Lower leg skin (tissue), 4 donors: ENCODE measurements around the gene LRRC27. TPM values are rescaled to one million over a fixed set of nuclear protein-coding genes. Genes with fewer than 3 reads are reported as not detected.

Source experiments
- DNase-seq, 2 donors: peaks; one replicate each; pipeline ENCODE4 v3.0.0-alpha.2; 2019; ENCODE audit warnings: low spot score in 2 of 2
- H3K4me3 ChIP-seq: fragments of 200-600 bp; sonication (generic); 2 replicates; pipeline ENCODE4 v1.5.1; 2017; ENCODE audit warnings: mild to moderate bottlenecking, low read depth; ENCODE audit not compliant: poor library complexity, severe bottlenecking
- CTCF ChIP-seq, 3 donors: fragments of 450-650 bp; IDR thresholded peaks; one replicate each; pipeline ENCODE4 v1.5.1; 2016; ENCODE audit warnings: antibody characterized with exemption in 3 of 3, mild to moderate bottlenecking in 3 of 3, moderate library complexity in 2 of 3
- POLR2A ChIP-seq, 2 donors: fragments of 450-650 bp; IDR thresholded peaks; one replicate each; pipeline ENCODE4 v1.6.1; 2016 to 2017; ENCODE audit warnings: antibody characterized with exemption in 2 of 2, mild to moderate bottlenecking in 1 of 2, moderate library complexity in 1 of 2
- WGBS, 2 donors: methylation state at CpG; one replicate each; pipeline ENCODE4 v1.1.5; 2018; 5-methylcytosine and 5-hydroxymethylcytosine counted together
- intact Hi-C: fragments of 100-400 bp; cut with DNase I; formaldehyde crosslinking; loops from one replicate; pipeline ENCODE4 v1.15.0; 2023; ENCODE audit warnings: low total_unique reads
- total RNA-seq, 4 donors: library from RNA; depleted of rRNA; stranded (reverse); fragments of >200 nt; gene quantifications; one replicate each; pipeline ENCODE4 v1.1.0, GENCODE V29; 2016

The LRRC27 gene
- total RNA-seq, 4 donors from 2014 or later: 3.1 to 11.3 (median 8.5) TPM

- no peak overlapping the region for H3K4me3 ChIP-seq
- no peak for DNase-seq
- intact Hi-C loops: no loop called here
- no peak for TF ChIP-seq POLR2A (IDR thresholded peaks at IDR 0.05)
- no peak for TF ChIP-seq CTCF (IDR thresholded peaks at IDR 0.05)
- 84 to 89% methylated on average over 2 of the region's 2 CpGs for WGBS, 2 donors
These were observed 60.3 kb downstream of the LRRC27 start for GRCh38 chr10:132392184-132392800.

GRCh38 chr10:132392811-132393694, 61.1 kb downstream of the LRRC27 start:
- DNase-seq: no peak
- 64 to 79% methylated on average over 10 to 12 of the region's 12 CpGs for WGBS, 2 donors
- TF ChIP-seq POLR2A (IDR thresholded peaks at IDR 0.05) (no peak), CTCF (IDR thresholded peaks at IDR 0.05) (no peak)
- H3K4me3 ChIP-seq: no peak overlapping the region
- intact Hi-C loops: no loop called here

GRCh38 chr10:132393695-132394181, 61.7 kb downstream of the LRRC27 start:
- 73 to 80% methylated on average over 9 of the region's 9 CpGs for WGBS, 2 donors
- TF ChIP-seq CTCF (IDR thresholded peaks at IDR 0.05) (no peak), POLR2A (IDR thresholded peaks at IDR 0.05) (no peak)
- intact Hi-C loops: no loop called here
- H3K4me3 ChIP-seq: no peak overlapping the region
- DNase-seq: no peak

GRCh38 chr10:132394201-132394811, 62.3 kb downstream of the LRRC27 start:
- WGBS, 2 donors: 76 to 84% methylated on average over 13 of the region's 13 CpGs
- no peak overlapping the region for H3K4me3 ChIP-seq
- DNase-seq: no peak
- intact Hi-C loops: no loop called here
- no peak for TF ChIP-seq CTCF (IDR thresholded peaks at IDR 0.05)
- TF ChIP-seq POLR2A (IDR thresholded peaks at IDR 0.05): no peak

- H3K4me3 ChIP-seq: no peak overlapping the region
- 69 to 71% methylated on average over 11 to 12 of the region's 12 CpGs for WGBS, 2 donors
- no peak for TF ChIP-seq CTCF (IDR thresholded peaks at IDR 0.05)
- no peak for TF ChIP-seq POLR2A (IDR thresholded peaks at IDR 0.05)
- intact Hi-C loops: no loop called here
- DNase-seq: no peak
These were observed 63.1 kb downstream of the LRRC27 start for GRCh38 chr10:132394936-132395703.
